HFF-Myc (cell line): ENCODE measurements around the gene PHTF2.

Source experiments
- DNase-seq: peaks from one replicate; pipeline ENCODE4 v3.0.0-alpha.2; 2011; ENCODE audit warnings: low read depth; ENCODE audit errors: extremely low read depth
- H3K4me3 ChIP-seq: replicated peaks from 2 replicates; pipeline ENCODE4 v1.5.1; 2011; ENCODE audit warnings: low read depth, mild to moderate bottlenecking, control low read depth, low read length
- CTCF ChIP-seq: IDR thresholded peaks from 2 replicates; pipeline ENCODE4 v1.5.1; 2012; ENCODE audit warnings: mild to moderate bottlenecking, low read depth, low read length, control low read depth; ENCODE audit errors: missing control alignments

PHTF2 gene

GRCh38 chr7:77983973-77984372 is 185.4 kb downstream of the PHTF2 start:
- H3K4me3 ChIP-seq, result no peak overlapping the region

GRCh38 chr7:77985232-77985973 is 186.8 kb downstream of the PHTF2 start:
- no peak for DNase-seq
- TF ChIP-seq CTCF, result no peak
- no peak overlapping the region for H3K4me3 ChIP-seq

More at GRCh38 chr7:77983973-77984372, 185.4 kb downstream of the PHTF2 start:
- no peak for DNase-seq
- TF ChIP-seq CTCF, result no peak

GRCh38 chr7:77985974-77986339 is 187.4 kb downstream of the PHTF2 start:
- H3K4me3 ChIP-seq, result no peak overlapping the region
- no peak for TF ChIP-seq CTCF
- DNase-seq, result no peak

GRCh38 chr7:77989981-77990566 is 191.5 kb downstream of the PHTF2 start:
- TF ChIP-seq CTCF, result peak; percentile 6
- no peak overlapping the region for H3K4me3 ChIP-seq
- no peak for DNase-seq

- no peak for TF ChIP-seq CTCF
- H3K4me3 ChIP-seq, result no peak overlapping the region
- no peak for DNase-seq
Measured at GRCh38 chr7:77991656-77992055, 193.1 kb downstream of the PHTF2 start.

GRCh38 chr7:77993838-77994237 is 195.3 kb downstream of the PHTF2 start:
- no peak overlapping the region for H3K4me3 ChIP-seq
- no peak for TF ChIP-seq CTCF
- DNase-seq, result no peak
